HG02610 (cell line): ENCODE results near the gene JSRP1.
"Not testable (repeated sequence)": the region's sequence is repeated elsewhere in the genome, so short reads cannot be mapped to it uniquely, and the experiment has no call there.

Source experiments
- ATAC-seq: cut with Tn5 transposase; IDR thresholded peaks from one replicate; pipeline ENCODE4 v1.9.1; 2021; ENCODE audit warnings: mild to moderate bottlenecking, moderate library complexity; ENCODE audit not compliant: unreplicated experiment

JSRP1 gene

GRCh38 chr19:2282062-2282861 is 26.0 kb upstream of the JSRP1 start, which contains the start of gene PEAK3:
TSS of gene PEAK3 (minus strand) at chr19:2282175. CDS start at chr19:2280931, 1,244 bp downstream.
- ATAC-seq = no peak

GRCh38 chr19:2281265-2282061 is 25.2 kb upstream of the JSRP1 start:
- ATAC-seq = not testable (repeated sequence)

- no peak for ATAC-seq
Measured at GRCh38 chr19:2280633-2281264, 24.5 kb upstream of the JSRP1 start.

- ATAC-seq = no peak
Measured at GRCh38 chr19:2278459-2279158, 22.4 kb upstream of the JSRP1 start.

- ATAC-seq = no peak
Measured at GRCh38 chr19:2277138-2277537, 20.9 kb upstream of the JSRP1 start.

- ATAC-seq = no peak
Measured at GRCh38 chr19:2276429-2276986, 20.3 kb upstream of the JSRP1 start.

GRCh38 chr19:2275588-2276428 is 19.6 kb upstream of the JSRP1 start:
- ATAC-seq = no peak

GRCh38 chr19:2274931-2275535 is 18.8 kb upstream of the JSRP1 start:
- ATAC-seq = no peak

GRCh38 chr19:2274185-2274711 is 18.0 kb upstream of the JSRP1 start:
- ATAC-seq = no peak

GRCh38 chr19:2273356-2274184 is 17.4 kb upstream of the JSRP1 start:
- no peak for ATAC-seq

- ATAC-seq = no peak
Measured at GRCh38 chr19:2271234-2272103, 15.3 kb upstream of the JSRP1 start.

GRCh38 chr19:2270423-2271233 is 14.4 kb upstream of the JSRP1 start:
- ATAC-seq = no peak

- ATAC-seq = no peak
Measured at GRCh38 chr19:2270157-2270422, 13.9 kb upstream of the JSRP1 start.

GRCh38 chr19:2269244-2270156 is 13.3 kb upstream of the JSRP1 start:
- ATAC-seq = peak; percentile 60

- ATAC-seq = no peak
Measured at GRCh38 chr19:2268861-2269243, 12.6 kb upstream of the JSRP1 start.

GRCh38 chr19:2268480-2268830 is 12.2 kb upstream of the JSRP1 start:
- no peak for ATAC-seq
